SH-SY5Y (cell line): ENCODE measurements around the gene TOR1AIP2.

Experiments
- GATA2 ChIP-seq: IDR thresholded peaks from 2 replicates; pipeline ENCODE4 v1.6.1; 2011; ENCODE audit warnings: mild to moderate bottlenecking, low read depth, low read length
- GATA3 ChIP-seq: IDR thresholded peaks from 2 replicates; pipeline ENCODE4 v1.6.1; 2011; ENCODE audit warnings: low read depth, mild to moderate bottlenecking, low read length, moderate library complexity

GRCh38 chr1:179875596-179876299, 1.9 kb downstream of the TOR1AIP2 start:
- no peak for TF ChIP-seq GATA2
- TF ChIP-seq GATA3 = no peak
